WTC11 (cell line): ENCODE measurements around the gene KERA.

ENCODE experiments used
- CBFB ChIP-seq: sonication (generic); formaldehyde crosslinking; IDR thresholded peaks from 2 replicates; pipeline ENCODE4 v1.8.1; 2022; ENCODE audit warnings: mild to moderate bottlenecking, low read depth, missing genetic modification reagents
- CREB1 ChIP-seq: sonication (generic); formaldehyde crosslinking; IDR thresholded peaks from 2 replicates; pipeline ENCODE4 v1.8.0; 2023; ENCODE audit warnings: mild to moderate bottlenecking, missing genetic modification reagents
- ELF4 ChIP-seq: sonication (generic); formaldehyde crosslinking; IDR thresholded peaks from 2 replicates; pipeline ENCODE4 v1.8.1; 2022; ENCODE audit warnings: low read depth, mild to moderate bottlenecking, moderate library complexity, missing genetic modification reagents
- FOXK1 ChIP-seq: sonication (generic); formaldehyde crosslinking; IDR thresholded peaks from 2 replicates; pipeline ENCODE4 v1.8.0; 2022; ENCODE audit warnings: mild to moderate bottlenecking, moderate library complexity, missing genetic modification reagents
- HMGA2 ChIP-seq: fragments of 250-450 bp; sonication (Bioruptor Pico); IDR thresholded peaks from 2 replicates; pipeline ENCODE4 v1.4.0; 2021; ENCODE audit warnings: mild to moderate bottlenecking, moderate library complexity
- NFYB ChIP-seq: sonication (generic); formaldehyde crosslinking; conservative IDR thresholded peaks from 2 replicates; pipeline ENCODE4 v1.8.0; 2022; ENCODE audit warnings: low read depth, missing genetic modification reagents
- NR1H2 ChIP-seq: sonication (generic); formaldehyde crosslinking; IDR thresholded peaks from 2 replicates; pipeline ENCODE4 v1.9.0; 2021; ENCODE audit warnings: mild to moderate bottlenecking, moderate library complexity, missing genetic modification reagents
- SP1 ChIP-seq: sonication (generic); formaldehyde crosslinking; conservative IDR thresholded peaks from 2 replicates; pipeline ENCODE4 v1.8.1; 2022; ENCODE audit warnings: missing genetic modification reagents
- TEAD4 ChIP-seq: sonication (generic); formaldehyde crosslinking; IDR thresholded peaks from 2 replicates; pipeline ENCODE4 v1.8.0; 2022; ENCODE audit warnings: mild to moderate bottlenecking, missing genetic modification reagents
- TF ChIP-seq, protein P1 (sequence below): fragments of 200-600 bp; IDR thresholded peaks from 2 replicates; pipeline ENCODE4 v1.8.0; 2022; ENCODE audit warnings: antibody characterized with exemption
- TF ChIP-seq, protein P2 (sequence below): sonication (generic); formaldehyde crosslinking; IDR thresholded peaks from 2 replicates; pipeline ENCODE4 v1.8.1; 2022; ENCODE audit warnings: low read depth, mild to moderate bottlenecking, moderate library complexity, missing genetic modification reagents, borderline replicate concordance
- TF ChIP-seq, protein P3 (sequence below): sonication (generic); formaldehyde crosslinking; IDR thresholded peaks from 2 replicates; pipeline ENCODE4 v1.8.1; 2023; ENCODE audit warnings: mild to moderate bottlenecking, missing genetic modification reagents, moderate library complexity
- TF ChIP-seq, protein P4 (sequence below): sonication (generic); formaldehyde crosslinking; IDR thresholded peaks from 2 replicates; pipeline ENCODE4 v1.8.1; 2023; ENCODE audit warnings: mild to moderate bottlenecking, missing genetic modification reagents, moderate library complexity
- TF ChIP-seq, protein P5 (sequence below): sonication (generic); formaldehyde crosslinking; IDR thresholded peaks from 2 replicates; pipeline ENCODE4 v1.8.1; 2022; ENCODE audit warnings: missing genetic modification reagents, borderline replicate concordance

DNA sequence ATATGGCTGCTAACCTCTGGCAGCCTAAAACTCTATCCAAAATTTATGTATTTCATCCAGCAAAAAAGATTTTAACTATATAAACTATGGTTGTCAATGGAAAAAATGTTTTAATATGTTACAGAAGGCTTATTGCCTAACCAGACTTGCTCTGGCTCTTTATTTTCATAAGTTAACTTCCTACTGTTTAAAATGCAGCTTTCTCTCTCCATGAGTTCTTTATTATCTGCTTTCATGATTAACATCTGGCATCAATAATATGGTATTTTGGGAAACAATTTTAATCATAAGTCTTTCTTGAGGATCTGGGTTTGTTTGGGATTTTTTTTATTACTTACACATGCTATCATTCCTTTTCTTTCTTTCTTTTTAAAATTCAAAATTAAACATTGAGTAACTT is 20.5 kb downstream of the KERA start:
- TF ChIP-seq, protein P1, sequence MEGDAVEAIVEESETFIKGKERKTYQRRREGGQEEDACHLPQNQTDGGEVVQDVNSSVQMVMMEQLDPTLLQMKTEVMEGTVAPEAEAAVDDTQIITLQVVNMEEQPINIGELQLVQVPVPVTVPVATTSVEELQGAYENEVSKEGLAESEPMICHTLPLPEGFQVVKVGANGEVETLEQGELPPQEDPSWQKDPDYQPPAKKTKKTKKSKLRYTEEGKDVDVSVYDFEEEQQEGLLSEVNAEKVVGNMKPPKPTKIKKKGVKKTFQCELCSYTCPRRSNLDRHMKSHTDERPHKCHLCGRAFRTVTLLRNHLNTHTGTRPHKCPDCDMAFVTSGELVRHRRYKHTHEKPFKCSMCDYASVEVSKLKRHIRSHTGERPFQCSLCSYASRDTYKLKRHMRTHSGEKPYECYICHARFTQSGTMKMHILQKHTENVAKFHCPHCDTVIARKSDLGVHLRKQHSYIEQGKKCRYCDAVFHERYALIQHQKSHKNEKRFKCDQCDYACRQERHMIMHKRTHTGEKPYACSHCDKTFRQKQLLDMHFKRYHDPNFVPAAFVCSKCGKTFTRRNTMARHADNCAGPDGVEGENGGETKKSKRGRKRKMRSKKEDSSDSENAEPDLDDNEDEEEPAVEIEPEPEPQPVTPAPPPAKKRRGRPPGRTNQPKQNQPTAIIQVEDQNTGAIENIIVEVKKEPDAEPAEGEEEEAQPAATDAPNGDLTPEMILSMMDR = no peak
- TF ChIP-seq FOXK1 = no peak
- TF ChIP-seq, protein P2, sequence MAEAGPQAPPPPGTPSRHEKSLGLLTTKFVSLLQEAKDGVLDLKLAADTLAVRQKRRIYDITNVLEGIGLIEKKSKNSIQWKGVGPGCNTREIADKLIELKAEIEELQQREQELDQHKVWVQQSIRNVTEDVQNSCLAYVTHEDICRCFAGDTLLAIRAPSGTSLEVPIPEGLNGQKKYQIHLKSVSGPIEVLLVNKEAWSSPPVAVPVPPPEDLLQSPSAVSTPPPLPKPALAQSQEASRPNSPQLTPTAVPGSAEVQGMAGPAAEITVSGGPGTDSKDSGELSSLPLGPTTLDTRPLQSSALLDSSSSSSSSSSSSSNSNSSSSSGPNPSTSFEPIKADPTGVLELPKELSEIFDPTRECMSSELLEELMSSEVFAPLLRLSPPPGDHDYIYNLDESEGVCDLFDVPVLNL (CRISPR knock-in tag) = no peak
- TF ChIP-seq ELF4 (CRISPR knock-in tag) = no peak
- TF ChIP-seq, protein P3, sequence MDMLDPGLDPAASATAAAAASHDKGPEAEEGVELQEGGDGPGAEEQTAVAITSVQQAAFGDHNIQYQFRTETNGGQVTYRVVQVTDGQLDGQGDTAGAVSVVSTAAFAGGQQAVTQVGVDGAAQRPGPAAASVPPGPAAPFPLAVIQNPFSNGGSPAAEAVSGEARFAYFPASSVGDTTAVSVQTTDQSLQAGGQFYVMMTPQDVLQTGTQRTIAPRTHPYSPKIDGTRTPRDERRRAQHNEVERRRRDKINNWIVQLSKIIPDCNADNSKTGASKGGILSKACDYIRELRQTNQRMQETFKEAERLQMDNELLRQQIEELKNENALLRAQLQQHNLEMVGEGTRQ = no peak
- TF ChIP-seq, protein P4, sequence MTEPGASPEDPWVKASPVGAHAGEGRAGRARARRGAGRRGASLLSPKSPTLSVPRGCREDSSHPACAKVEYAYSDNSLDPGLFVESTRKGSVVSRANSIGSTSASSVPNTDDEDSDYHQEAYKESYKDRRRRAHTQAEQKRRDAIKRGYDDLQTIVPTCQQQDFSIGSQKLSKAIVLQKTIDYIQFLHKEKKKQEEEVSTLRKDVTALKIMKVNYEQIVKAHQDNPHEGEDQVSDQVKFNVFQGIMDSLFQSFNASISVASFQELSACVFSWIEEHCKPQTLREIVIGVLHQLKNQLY (CRISPR knock-in tag) = no peak
- TF ChIP-seq CBFB = no peak
- no peak for TF ChIP-seq TEAD4 (CRISPR knock-in tag)
- TF ChIP-seq NR1H2 (CRISPR knock-in tag) = no peak
- TF ChIP-seq, protein P5, sequence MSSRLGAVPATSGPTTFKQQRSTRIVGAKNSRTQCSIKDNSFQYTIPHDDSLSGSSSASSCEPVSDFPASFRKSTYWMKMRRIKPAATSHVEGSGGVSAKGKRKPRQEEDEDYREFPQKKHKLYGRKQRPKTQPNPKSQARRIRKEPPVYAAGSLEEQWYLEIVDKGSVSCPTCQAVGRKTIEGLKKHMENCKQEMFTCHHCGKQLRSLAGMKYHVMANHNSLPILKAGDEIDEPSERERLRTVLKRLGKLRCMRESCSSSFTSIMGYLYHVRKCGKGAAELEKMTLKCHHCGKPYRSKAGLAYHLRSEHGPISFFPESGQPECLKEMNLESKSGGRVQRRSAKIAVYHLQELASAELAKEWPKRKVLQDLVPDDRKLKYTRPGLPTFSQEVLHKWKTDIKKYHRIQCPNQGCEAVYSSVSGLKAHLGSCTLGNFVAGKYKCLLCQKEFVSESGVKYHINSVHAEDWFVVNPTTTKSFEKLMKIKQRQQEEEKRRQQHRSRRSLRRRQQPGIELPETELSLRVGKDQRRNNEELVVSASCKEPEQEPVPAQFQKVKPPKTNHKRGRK (CRISPR knock-in tag) = no peak
- TF ChIP-seq HMGA2 (CRISPR knock-in tag) = no peak
- no peak for TF ChIP-seq CREB1 (CRISPR knock-in tag)
- TF ChIP-seq SP1 (CRISPR knock-in tag) = no peak
- no peak for TF ChIP-seq NFYB (CRISPR knock-in tag)
